ENCODE measurements around the gene KCTD16. TPM values are rescaled to one million over a fixed set of nuclear protein-coding genes. Genes with fewer than 3 reads are reported as not detected.

The KCTD16 gene
- polyA plus RNA-seq, 1 of the 3 experiments (the other 2 are of a cell fraction), result 0.03 TPM

DNA sequence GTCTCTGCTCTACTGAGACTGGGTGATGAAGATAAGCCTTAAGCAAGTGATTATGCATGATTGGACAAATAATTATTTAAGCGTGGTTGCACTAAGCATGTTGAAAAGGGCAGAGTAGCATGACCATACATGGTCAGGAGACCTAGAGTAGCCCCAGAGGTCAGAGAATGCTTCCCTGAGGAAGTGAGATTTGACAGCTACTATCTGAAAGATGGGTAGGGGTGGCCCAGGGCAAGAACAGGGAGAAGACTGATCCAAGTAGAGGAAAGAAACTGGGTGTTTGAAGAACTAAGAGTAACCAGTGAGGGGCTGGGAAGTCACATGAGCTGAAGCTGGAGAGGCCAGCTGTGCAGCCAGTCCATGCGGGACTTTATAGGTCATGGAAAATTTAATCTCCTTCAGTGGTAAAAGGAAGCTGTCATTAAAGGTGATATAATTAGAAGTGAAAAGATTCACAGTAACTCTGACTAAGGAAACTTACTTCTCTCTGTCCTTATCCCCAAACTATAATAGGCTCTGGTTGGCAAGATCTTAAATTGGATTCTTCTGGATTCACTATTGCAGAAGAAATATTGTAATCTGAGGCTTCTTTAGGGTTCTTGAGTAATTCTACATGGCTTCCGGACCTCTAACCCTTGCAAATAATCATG is 35.4 kb upstream of the KCTD16 start (continued):
- TF ChIP-seq, protein P1, sequence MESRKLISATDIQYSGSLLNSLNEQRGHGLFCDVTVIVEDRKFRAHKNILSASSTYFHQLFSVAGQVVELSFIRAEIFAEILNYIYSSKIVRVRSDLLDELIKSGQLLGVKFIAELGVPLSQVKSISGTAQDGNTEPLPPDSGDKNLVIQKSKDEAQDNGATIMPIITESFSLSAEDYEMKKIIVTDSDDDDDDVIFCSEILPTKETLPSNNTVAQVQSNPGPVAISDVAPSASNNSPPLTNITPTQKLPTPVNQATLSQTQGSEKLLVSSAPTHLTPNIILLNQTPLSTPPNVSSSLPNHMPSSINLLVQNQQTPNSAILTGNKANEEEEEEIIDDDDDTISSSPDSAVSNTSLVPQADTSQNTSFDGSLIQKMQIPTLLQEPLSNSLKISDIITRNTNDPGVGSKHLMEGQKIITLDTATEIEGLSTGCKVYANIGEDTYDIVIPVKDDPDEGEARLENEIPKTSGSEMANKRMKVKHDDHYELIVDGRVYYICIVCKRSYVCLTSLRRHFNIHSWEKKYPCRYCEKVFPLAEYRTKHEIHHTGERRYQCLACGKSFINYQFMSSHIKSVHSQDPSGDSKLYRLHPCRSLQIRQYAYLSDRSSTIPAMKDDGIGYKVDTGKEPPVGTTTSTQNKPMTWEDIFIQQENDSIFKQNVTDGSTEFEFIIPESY (IDR thresholded peaks at IDR 0.05; ENCODE audit: borderline replicate concordance, low read depth), result no peak
- no peak for TF ChIP-seq NRF1 (IDR thresholded peaks at IDR 0.05; ENCODE audit: low read depth, low read length)
- TF ChIP-seq RXRA (IDR thresholded peaks at IDR 0.05; ENCODE audit: borderline replicate concordance, low read depth), result no peak
- TF ChIP-seq GATA2 (CRISPR knock-in tag; IDR thresholded peaks at IDR 0.05), result no peak
- TF ChIP-seq RFX5 (IDR thresholded peaks at IDR 0.05; ENCODE audit: low read length), result no peak
- no peak for TF ChIP-seq CHD2 (IDR thresholded peaks at IDR 0.05; ENCODE audit: low read length, partially characterized antibody)
- no peak for TF ChIP-seq EP300 (IDR thresholded peaks at IDR 0.05; ENCODE audit: borderline replicate concordance in 1 of 2, low read depth in 1 of 2, low read length in 1 of 2)
- no peak for TF ChIP-seq FOXJ3 (CRISPR knock-in tag; IDR thresholded peaks at IDR 0.05)
- TF ChIP-seq TEAD4 (IDR thresholded peaks at IDR 0.05; ENCODE audit: borderline replicate concordance, insufficient read depth), result no peak
- TF ChIP-seq MXI1 (IDR thresholded peaks at IDR 0.05; ENCODE audit: low read depth, low read length), result no peak
- TF ChIP-seq, protein P2, sequence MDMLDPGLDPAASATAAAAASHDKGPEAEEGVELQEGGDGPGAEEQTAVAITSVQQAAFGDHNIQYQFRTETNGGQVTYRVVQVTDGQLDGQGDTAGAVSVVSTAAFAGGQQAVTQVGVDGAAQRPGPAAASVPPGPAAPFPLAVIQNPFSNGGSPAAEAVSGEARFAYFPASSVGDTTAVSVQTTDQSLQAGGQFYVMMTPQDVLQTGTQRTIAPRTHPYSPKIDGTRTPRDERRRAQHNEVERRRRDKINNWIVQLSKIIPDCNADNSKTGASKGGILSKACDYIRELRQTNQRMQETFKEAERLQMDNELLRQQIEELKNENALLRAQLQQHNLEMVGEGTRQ (IDR thresholded peaks at IDR 0.05; ENCODE audit: borderline replicate concordance, low read depth, low read length), result no peak

DNA sequence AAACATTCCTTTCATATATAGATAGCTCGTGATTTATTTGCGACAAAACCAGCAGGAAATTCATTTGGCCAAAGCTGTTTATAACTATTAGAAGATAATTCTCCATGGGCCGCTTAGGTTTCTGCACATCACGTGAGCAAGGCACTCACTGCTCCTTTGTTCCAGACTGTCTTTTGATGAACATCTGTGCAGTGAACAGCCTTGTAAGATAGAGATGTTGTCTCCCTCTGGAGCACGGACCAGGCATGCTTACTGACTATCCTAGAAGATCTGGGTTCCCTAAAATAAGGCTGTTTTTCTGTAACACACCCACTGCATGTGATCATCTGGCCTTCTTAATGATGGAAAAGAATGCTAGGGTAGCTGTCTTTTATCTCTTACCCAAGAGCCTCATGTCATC is 31.1 kb upstream of the KCTD16 start:
- Histone ChIP-seq H3K9me3 (no peaks in the 10 kb centered on the region), H4K20me1 (ENCODE audit: insufficient read depth) (no peaks in the 10 kb centered on the region), H3K36me3 (replicated peaks in 1 of 2; ENCODE audit: control insufficient read depth in 1 of 2, insufficient read depth in 2 of 2, low read length in 1 of 2) (no peaks in the 10 kb centered on the region), H3K4me1 (ENCODE audit: control insufficient read depth in 1 of 2, insufficient read depth in 2 of 2, low read depth in 1 of 2, low read length in 1 of 2) (peaks cover 0 to 3% of the 10 kb centered on the region in 2 experiments; a peak in 1 of 4 replicates), H3K79me2 (ENCODE audit: insufficient read depth) (no peaks in the 10 kb centered on the region), H2AFZ (ENCODE audit: low read depth) (no peak overlapping the region), H3K27me3 (ENCODE audit: insufficient read depth) (no peaks in the 10 kb centered on the region), H3K4me2 (no peak overlapping the region), H3F3A (replicated peaks; ENCODE audit: insufficient read depth) (no peaks in the 10 kb centered on the region), H3K9me2 (no peaks in the 10 kb centered on the region), H3K9ac (no peak overlapping the region), H3K4me3 (ENCODE audit: low read depth in 2 of 2, low read length in 1 of 2) (no peak overlapping the region), H3K27ac (ENCODE audit: low read depth in 2 of 2, low read length in 1 of 2) (no peak overlapping the region; a peak in 1 of 4 replicates)
- 93% methylated on average over 5 of the region's 5 CpGs for WGBS (ENCODE audit: low lambda C conversion rate)
- ChIA-PET CTCF (interaction anchor here (0.9 to 3.4 kb wide), 7 partner anchors 12 to 1224 kb away, joined by 3 to 10 read pairs (median 4); partner anchors contain the start of gene NR3C1), POLR2A (no interaction called here)
- TF ChIP-seq RCOR1 (IDR thresholded peaks at IDR 0.05; ENCODE audit: low read length) (no peak), RAD21 (IDR thresholded peaks at IDR 0.05; ENCODE audit: low read length) (0 out of 2 replicates have a peak, but pooled peaks have one; percentile 10)
- no peak for DNase-seq

Data from SK-N-SH (cell line).